SIG-M5 treated with dmso at 0.1 percent for 504 hours (cell line): ENCODE results near the gene INTS14.
"Not testable (repeated sequence)": the region's sequence is repeated elsewhere in the genome, so short reads cannot be mapped to it uniquely, and the experiment has no call there.

ENCODE experiments used
- DNase-seq: peaks from one replicate; lab custom pipeline; 2025; ENCODE audit not compliant: unreplicated experiment; lab: John Stamatoyannopoulos, UW

Gene INTS14

GRCh38 chr15:65583701-65584100, 27.2 kb downstream of the INTS14 start:
- no peak for DNase-seq

GRCh38 chr15:65580287-65580686, 30.6 kb downstream of the INTS14 start:
- no peak for DNase-seq

- DNase-seq: no peak
Measured at GRCh38 chr15:65579762-65580161, 31.2 kb downstream of the INTS14 start.

- no peak for DNase-seq
Measured at GRCh38 chr15:65578904-65579728, 31.8 kb downstream of the INTS14 start.

- DNase-seq: no peak
Measured at GRCh38 chr15:65577129-65577996, 33.6 kb downstream of the INTS14 start.

- DNase-seq: no peak
Measured at GRCh38 chr15:65576664-65577063, 34.3 kb downstream of the INTS14 start.

- DNase-seq: no peak
Measured at GRCh38 chr15:65571971-65572370, 39.0 kb downstream of the INTS14 start.

- peak; percentile 40 for DNase-seq
Measured at GRCh38 chr15:65569728-65570127, 41.2 kb downstream of the INTS14 start.

GRCh38 chr15:65561934-65562333, 49.0 kb downstream of the INTS14 start:
- peak; percentile 30 for DNase-seq

GRCh38 chr15:65559941-65560340, 51.0 kb downstream of the INTS14 start:
- DNase-seq: no peak

GRCh38 chr15:65558997-65559760, 51.8 kb downstream of the INTS14 start:
- no peak for DNase-seq

- DNase-seq: no peak
Measured at GRCh38 chr15:65558336-65558735, 52.6 kb downstream of the INTS14 start.

- DNase-seq: no peak
Measured at GRCh38 chr15:65556622-65557021, 54.3 kb downstream of the INTS14 start.

- no peak for DNase-seq
Measured at GRCh38 chr15:65553691-65554090, 57.2 kb downstream of the INTS14 start.

GRCh38 chr15:65552851-65553250, 58.1 kb downstream of the INTS14 start:
- DNase-seq: not testable (repeated sequence)

GRCh38 chr15:65551183-65551582, 59.7 kb downstream of the INTS14 start:
- DNase-seq: no peak

- DNase-seq: no peak
Measured at GRCh38 chr15:65550681-65551098, 60.2 kb downstream of the INTS14 start.

GRCh38 chr15:65549288-65549687, 61.6 kb downstream of the INTS14 start:
- not testable (repeated sequence) for DNase-seq

- no peak for DNase-seq
Measured at GRCh38 chr15:65547841-65548240, 63.1 kb downstream of the INTS14 start.

GRCh38 chr15:65541231-65541820, 69.6 kb downstream of the INTS14 start:
- DNase-seq: no peak

- DNase-seq: no peak
Measured at GRCh38 chr15:65540314-65540713, 70.6 kb downstream of the INTS14 start.
